ENCODE data around the gene APBB2.
A peak's percentile ranks its signal among the peaks of the same experiment; 100 is the strongest.

Gene APBB2

DNA sequence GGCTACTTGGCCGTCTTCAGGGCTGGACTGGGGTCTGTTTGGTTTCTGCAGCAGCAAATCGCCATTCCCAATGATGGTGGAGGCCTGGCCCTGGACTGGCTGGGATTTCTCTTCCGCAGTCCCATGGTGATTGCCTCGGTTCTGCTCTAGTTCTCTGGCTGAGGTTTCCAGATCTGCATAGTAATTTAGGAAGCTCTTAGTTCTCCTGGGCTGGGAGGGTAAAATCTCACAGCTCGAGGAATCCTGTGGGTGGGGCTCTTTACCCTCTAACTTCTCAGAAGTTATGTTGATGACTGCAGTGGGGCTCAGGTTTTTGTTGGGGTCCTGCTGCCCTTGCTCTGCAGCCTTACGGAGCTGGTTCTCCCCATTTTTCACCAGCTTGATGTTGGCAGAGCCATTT lies 200.6 kb downstream of the APBB2 start:
- TF ChIP-seq, protein P1, sequence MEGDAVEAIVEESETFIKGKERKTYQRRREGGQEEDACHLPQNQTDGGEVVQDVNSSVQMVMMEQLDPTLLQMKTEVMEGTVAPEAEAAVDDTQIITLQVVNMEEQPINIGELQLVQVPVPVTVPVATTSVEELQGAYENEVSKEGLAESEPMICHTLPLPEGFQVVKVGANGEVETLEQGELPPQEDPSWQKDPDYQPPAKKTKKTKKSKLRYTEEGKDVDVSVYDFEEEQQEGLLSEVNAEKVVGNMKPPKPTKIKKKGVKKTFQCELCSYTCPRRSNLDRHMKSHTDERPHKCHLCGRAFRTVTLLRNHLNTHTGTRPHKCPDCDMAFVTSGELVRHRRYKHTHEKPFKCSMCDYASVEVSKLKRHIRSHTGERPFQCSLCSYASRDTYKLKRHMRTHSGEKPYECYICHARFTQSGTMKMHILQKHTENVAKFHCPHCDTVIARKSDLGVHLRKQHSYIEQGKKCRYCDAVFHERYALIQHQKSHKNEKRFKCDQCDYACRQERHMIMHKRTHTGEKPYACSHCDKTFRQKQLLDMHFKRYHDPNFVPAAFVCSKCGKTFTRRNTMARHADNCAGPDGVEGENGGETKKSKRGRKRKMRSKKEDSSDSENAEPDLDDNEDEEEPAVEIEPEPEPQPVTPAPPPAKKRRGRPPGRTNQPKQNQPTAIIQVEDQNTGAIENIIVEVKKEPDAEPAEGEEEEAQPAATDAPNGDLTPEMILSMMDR (IDR thresholded peaks at IDR 0.05; ENCODE audit: poor library complexity, severe bottlenecking): no peak
- Histone ChIP-seq H3K4me1 (ENCODE audit: insufficient read depth, poor library complexity, severe bottlenecking) (peaks cover 21% of the 10 kb centered on the region), H3K4me3 (ENCODE audit: severe bottlenecking) (no peak overlapping the region), H3K36me3 (ENCODE audit: low read depth) (peaks cover 32% of the 10 kb centered on the region), H3K9me3 (ENCODE audit: severe bottlenecking) (no peaks in the 10 kb centered on the region), H3K27ac (ENCODE audit: poor library complexity, severe bottlenecking) (no peak overlapping the region), H3K27me3 (ENCODE audit: insufficient read depth, poor library complexity, severe bottlenecking) (no peaks in the 10 kb centered on the region)
- DNase-seq (ENCODE audit: low spot score) (no peak), ATAC-seq (ENCODE audit: low read depth) (no peak)

DNA sequence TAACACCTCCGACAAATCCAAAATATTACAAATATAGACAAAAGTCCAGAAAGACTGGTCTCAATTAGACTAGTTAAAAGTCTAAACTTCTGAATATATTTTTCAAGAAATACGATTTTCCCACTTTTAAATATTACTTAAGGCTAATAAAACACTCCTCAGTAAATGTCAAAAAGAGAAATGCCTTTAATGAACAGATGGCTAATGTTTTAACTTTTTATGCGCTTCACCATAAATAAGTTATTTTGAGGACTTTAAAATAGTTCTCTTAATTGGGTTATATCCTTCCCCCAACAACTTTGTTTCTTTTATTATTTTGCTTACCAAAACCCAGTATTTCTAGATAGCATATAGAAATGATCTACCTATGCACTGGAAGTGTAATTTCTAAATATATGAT lies 201.4 kb downstream of the APBB2 start:
- no peak for ATAC-seq (ENCODE audit: low read depth)
- peaks cover 32% of the 10 kb centered on the region for H3K36me3 ChIP-seq (ENCODE audit: low read depth)
- no peaks in the 10 kb centered on the region for H3K9me3 ChIP-seq (ENCODE audit: severe bottlenecking)
- H3K27ac ChIP-seq (ENCODE audit: poor library complexity, severe bottlenecking): no peak overlapping the region
- DNase-seq (ENCODE audit: low spot score): no peak
- peaks cover 23% of the 10 kb centered on the region for H3K4me1 ChIP-seq (ENCODE audit: insufficient read depth, poor library complexity, severe bottlenecking)
- H3K4me3 ChIP-seq (ENCODE audit: severe bottlenecking): no peak overlapping the region
- H3K27me3 ChIP-seq (ENCODE audit: insufficient read depth, poor library complexity, severe bottlenecking): no peaks in the 10 kb centered on the region
- TF ChIP-seq, protein P1 (IDR thresholded peaks at IDR 0.05; ENCODE audit: poor library complexity, severe bottlenecking): no peak

DNA sequence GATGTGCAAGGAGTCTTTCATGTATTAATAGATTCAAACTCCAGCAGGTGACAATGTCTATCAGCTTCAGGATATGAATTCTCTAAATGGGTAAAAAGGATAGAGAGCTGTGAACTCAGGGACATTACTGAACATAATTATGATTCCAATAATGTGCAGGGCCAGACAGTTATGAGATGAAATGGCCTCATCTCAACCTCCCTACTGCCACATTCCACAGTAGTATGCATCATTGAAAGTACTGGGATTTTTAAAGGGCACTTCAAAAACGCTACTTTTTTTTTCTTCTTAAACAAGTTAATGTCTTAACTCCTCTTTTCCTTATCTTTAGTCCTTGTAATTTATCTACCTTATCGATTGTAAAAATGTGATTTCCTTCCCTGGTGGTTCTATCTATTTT lies 202.0 kb downstream of the APBB2 start:
- no peak for ATAC-seq (ENCODE audit: low read depth)
- Histone ChIP-seq H3K27me3 (ENCODE audit: insufficient read depth, poor library complexity, severe bottlenecking) (no peaks in the 10 kb centered on the region), H3K36me3 (ENCODE audit: low read depth) (peaks cover 36% of the 10 kb centered on the region), H3K4me3 (ENCODE audit: severe bottlenecking) (no peak overlapping the region), H3K4me1 (ENCODE audit: insufficient read depth, poor library complexity, severe bottlenecking) (peaks cover 23% of the 10 kb centered on the region), H3K27ac (ENCODE audit: poor library complexity, severe bottlenecking) (no peak overlapping the region), H3K9me3 (ENCODE audit: severe bottlenecking) (no peaks in the 10 kb centered on the region)
- TF ChIP-seq, protein P1 (IDR thresholded peaks at IDR 0.05; ENCODE audit: poor library complexity, severe bottlenecking): no peak
- no peak for DNase-seq (ENCODE audit: low spot score)

DNA sequence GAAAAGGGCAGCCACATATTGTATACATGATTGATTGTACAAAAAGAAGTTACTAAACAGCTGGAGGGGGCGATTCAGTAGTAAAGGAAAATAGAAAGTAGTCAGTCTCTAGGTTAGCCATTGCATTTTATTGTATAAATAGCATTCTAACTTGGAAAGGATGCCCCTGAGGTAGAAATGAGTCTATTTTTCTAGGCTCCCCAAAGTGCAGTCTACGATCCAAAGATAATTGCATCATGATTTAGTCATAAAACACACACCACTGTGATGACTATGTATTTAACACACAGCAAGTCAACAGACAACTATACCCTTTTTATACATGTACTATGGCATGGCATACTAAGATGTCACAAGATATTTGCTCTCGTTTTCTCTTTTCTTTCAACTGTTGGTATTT lies 204.9 kb downstream of the APBB2 start:
- DNase-seq (ENCODE audit: low spot score) (no peak), ATAC-seq (ENCODE audit: low read depth) (peak; percentile 96)
- no peak overlapping the region for H3K4me3 ChIP-seq (ENCODE audit: severe bottlenecking)
- H3K27ac ChIP-seq (ENCODE audit: poor library complexity, severe bottlenecking): peak overlapping the region; percentile 64
- no peaks in the 10 kb centered on the region for H3K27me3 ChIP-seq (ENCODE audit: insufficient read depth, poor library complexity, severe bottlenecking)
- H3K9me3 ChIP-seq (ENCODE audit: severe bottlenecking): no peaks in the 10 kb centered on the region
- TF ChIP-seq, protein P1 (IDR thresholded peaks at IDR 0.05; ENCODE audit: poor library complexity, severe bottlenecking): no peak
- H3K36me3 ChIP-seq (ENCODE audit: low read depth): peaks cover 46% of the 10 kb centered on the region
- peaks cover 23% of the 10 kb centered on the region for H3K4me1 ChIP-seq (ENCODE audit: insufficient read depth, poor library complexity, severe bottlenecking)

DNA sequence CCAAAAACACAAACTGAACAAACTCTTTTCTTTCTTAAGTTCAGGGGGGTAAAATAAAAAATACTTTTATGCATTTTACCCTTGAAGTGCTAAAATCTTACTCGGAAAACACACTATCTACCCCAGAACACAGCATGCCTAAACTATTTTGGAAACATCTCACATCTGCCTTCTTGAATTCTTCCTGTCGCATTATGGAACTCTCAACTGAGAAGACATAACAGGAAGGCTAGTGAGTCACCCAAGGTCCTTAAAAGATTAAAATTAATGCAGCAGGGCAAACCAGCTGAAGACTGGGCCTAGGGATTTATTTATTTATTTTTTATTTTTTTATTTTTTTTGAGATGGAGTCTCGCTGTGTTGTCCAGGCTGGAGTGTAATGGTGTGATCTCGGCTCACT lies 208.2 kb downstream of the APBB2 start:
- DNase-seq (ENCODE audit: low spot score): no peak
- no peaks in the 10 kb centered on the region for H3K9me3 ChIP-seq (ENCODE audit: severe bottlenecking)
- peaks cover 19% of the 10 kb centered on the region for H3K36me3 ChIP-seq (ENCODE audit: low read depth)
- H3K4me3 ChIP-seq (ENCODE audit: severe bottlenecking): no peak overlapping the region
- ATAC-seq (ENCODE audit: low read depth): no peak
- H3K4me1 ChIP-seq (ENCODE audit: insufficient read depth, poor library complexity, severe bottlenecking): peaks cover 23% of the 10 kb centered on the region
- no peak overlapping the region for H3K27ac ChIP-seq (ENCODE audit: poor library complexity, severe bottlenecking)
- TF ChIP-seq, protein P1 (IDR thresholded peaks at IDR 0.05; ENCODE audit: poor library complexity, severe bottlenecking): no peak
- H3K27me3 ChIP-seq (ENCODE audit: insufficient read depth, poor library complexity, severe bottlenecking): no peaks in the 10 kb centered on the region

Data from RWPE2 (cell line).